Upper lobe of left lung (tissue), 4 donors: ENCODE measurements around the gene UNC119.

ENCODE experiments used
- POLR2AphosphoS5 ChIP-seq, 2 donors: sonication (generic); formaldehyde crosslinking; IDR thresholded peaks; one replicate each; pipeline ENCODE4 v1.5.1; 2017; ENCODE audit warnings: antibody characterized with exemption in 2 of 2
- TF ChIP-seq, protein P1 (sequence below), 6 experiments: fragments of 450-650 bp in 4 of 6; fragments of 200-600 bp in 2 of 6; sonication (generic) in 2 of 6; IDR thresholded peaks; one replicate each; pipeline ENCODE4 v1.5.1; 2016 to 2019; ENCODE audit warnings: antibody characterized with exemption in 6 of 6

DNA sequence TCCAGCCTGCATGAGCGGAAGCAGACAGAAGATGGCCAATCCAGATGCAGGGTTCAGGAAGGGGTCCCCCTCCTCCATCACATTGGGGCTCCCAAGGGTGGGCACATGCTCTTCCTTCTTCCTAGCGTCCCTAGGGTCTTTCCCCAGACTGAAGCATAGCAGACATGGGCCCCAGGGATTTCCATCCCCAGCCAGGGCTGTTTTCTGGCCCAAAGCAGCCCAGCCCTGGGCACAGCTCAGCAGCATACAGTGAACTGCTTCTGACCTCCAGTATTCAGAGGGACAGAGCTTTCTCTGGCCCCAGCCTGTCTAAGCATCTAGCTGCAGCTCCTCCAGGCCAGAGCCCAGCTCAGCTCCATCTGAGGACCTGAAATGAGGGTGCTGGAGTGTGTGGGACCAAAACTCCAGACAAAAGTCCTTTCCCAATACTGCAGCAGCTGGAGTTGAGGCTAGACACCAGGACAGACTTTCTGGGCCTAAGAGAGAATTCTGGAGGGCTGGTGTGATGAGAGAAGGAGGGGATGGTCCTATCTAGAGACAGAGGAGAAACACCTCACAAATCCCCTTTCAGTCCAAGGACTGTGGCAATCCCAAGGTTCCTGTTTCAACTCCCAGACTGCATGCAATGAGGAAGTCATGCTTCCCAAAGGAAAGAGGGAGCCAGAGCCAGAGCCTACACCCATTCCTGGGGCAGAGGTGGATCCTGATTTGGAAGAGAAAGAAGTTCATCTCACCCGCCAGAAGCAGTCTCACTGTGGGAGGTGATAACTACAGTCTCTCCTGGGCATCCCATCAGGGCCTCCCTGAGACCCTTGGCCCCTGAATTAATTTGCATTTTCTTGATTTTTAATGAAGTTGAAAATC is 50.8 kb downstream of the UNC119 start:
- TF ChIP-seq POLR2AphosphoS5 (IDR thresholded peaks at IDR 0.05) = no peak
- TF ChIP-seq, protein P1, sequence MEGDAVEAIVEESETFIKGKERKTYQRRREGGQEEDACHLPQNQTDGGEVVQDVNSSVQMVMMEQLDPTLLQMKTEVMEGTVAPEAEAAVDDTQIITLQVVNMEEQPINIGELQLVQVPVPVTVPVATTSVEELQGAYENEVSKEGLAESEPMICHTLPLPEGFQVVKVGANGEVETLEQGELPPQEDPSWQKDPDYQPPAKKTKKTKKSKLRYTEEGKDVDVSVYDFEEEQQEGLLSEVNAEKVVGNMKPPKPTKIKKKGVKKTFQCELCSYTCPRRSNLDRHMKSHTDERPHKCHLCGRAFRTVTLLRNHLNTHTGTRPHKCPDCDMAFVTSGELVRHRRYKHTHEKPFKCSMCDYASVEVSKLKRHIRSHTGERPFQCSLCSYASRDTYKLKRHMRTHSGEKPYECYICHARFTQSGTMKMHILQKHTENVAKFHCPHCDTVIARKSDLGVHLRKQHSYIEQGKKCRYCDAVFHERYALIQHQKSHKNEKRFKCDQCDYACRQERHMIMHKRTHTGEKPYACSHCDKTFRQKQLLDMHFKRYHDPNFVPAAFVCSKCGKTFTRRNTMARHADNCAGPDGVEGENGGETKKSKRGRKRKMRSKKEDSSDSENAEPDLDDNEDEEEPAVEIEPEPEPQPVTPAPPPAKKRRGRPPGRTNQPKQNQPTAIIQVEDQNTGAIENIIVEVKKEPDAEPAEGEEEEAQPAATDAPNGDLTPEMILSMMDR (IDR thresholded peaks at IDR 0.05) = no peak
